Thyroid gland (tissue), 4 donors: Measurements from ENCODE around the gene ITGAV. TPM values are rescaled to one million over a fixed set of nuclear protein-coding genes. Genes with fewer than 3 reads are reported as not detected.

ENCODE experiments used
- DNase-seq, 2 donors: peaks; one replicate each; pipeline ENCODE4 v3.0.0-alpha.2; 2019
- H3K27ac ChIP-seq, 3 donors: fragments of 200-600 bp; sonication (generic); 1 replicate in 2 of 3; 2 replicates in 1 of 3; pipeline ENCODE4 v1.5.1; 2016 to 2019; ENCODE audit warnings: mild to moderate bottlenecking in 1 of 3, moderate library complexity in 1 of 3
- H3K27me3 ChIP-seq: fragments of 200-600 bp; sonication (generic); one replicate; pipeline ENCODE4 v1.5.1; 2019
- H3K36me3 ChIP-seq, 2 donors: fragments of 200-600 bp; sonication (generic); one replicate each; pipeline ENCODE4 v1.5.1; 2016 to 2019
- H3K4me1 ChIP-seq, 2 donors: fragments of 200-600 bp; sonication (generic); one replicate each; pipeline ENCODE4 v1.5.1; 2017 to 2019
- H3K4me3 ChIP-seq, 3 donors: fragments of 200-600 bp; sonication (generic); replicated peaks in 1 of 3; 1 replicate in 2 of 3; 2 replicates in 1 of 3; pipeline ENCODE4 v1.5.1; 2016; ENCODE audit warnings: mild to moderate bottlenecking in 1 of 3
- H3K9me3 ChIP-seq: fragments of 200-600 bp; sonication (generic); one replicate; pipeline ENCODE4 v1.5.1; 2017
- CTCF ChIP-seq, 6 experiments: fragments of 200-600 bp in 3 of 6; fragments of 450-650 bp in 3 of 6; sonication (generic) in 3 of 6; IDR thresholded peaks; one replicate each; pipeline ENCODE4 v1.5.1; 2016 to 2019; ENCODE audit warnings: antibody characterized with exemption in 6 of 6, mild to moderate bottlenecking in 2 of 6, inconsistent platforms in 1 of 6, moderate library complexity in 1 of 6
- POLR2A ChIP-seq, 2 donors: fragments of 450-650 bp; IDR thresholded peaks; one replicate each; pipeline ENCODE4 v1.6.1; 2017; ENCODE audit warnings: antibody characterized with exemption in 2 of 2, mild to moderate bottlenecking in 2 of 2, moderate library complexity in 1 of 2
- WGBS, 2 donors: methylation state at CpG; one replicate each; pipeline ENCODE4 v1.1.5; 2017; 5-methylcytosine and 5-hydroxymethylcytosine counted together
- intact Hi-C: fragments of 100-400 bp; cut with DNase I; formaldehyde crosslinking; loops from one replicate; pipeline ENCODE4 v1.15.1; 2023
- total RNA-seq, 4 donors: library from RNA; depleted of rRNA; stranded (reverse); fragments of >200 nt; gene quantifications; one replicate each; pipeline ENCODE4 v1.2.3, GENCODE V29; 2016

The ITGAV gene
- total RNA-seq, 4 donors from 2014 or later, result 136 to 186 (median 143) TPM

- no peaks in the 10 kb centered on the region for H3K36me3 ChIP-seq
- H3K27ac ChIP-seq, result no peak overlapping the region
- no peak overlapping the region for H3K4me3 ChIP-seq
- no peak for DNase-seq
- TF ChIP-seq POLR2A (IDR thresholded peaks at IDR 0.05), result no peak
- TF ChIP-seq CTCF (IDR thresholded peaks at IDR 0.05), result no peak
- H3K9me3 ChIP-seq, result no peaks in the 10 kb centered on the region
- intact Hi-C loops, result no loop called here
- no peaks in the 10 kb centered on the region for H3K27me3 ChIP-seq
- peaks cover 14 to 24% of the 10 kb centered on the region in 2 donors for H3K4me1 ChIP-seq
- 91 to 95% methylated on average over 2 of the region's 2 CpGs for WGBS, 2 donors
Observed at GRCh38 chr2:186614373-186614772, 24.5 kb downstream of the ITGAV start.

- Histone ChIP-seq H3K36me3 (no peaks in the 10 kb centered on the region), H3K9me3 (no peaks in the 10 kb centered on the region), H3K27me3 (no peaks in the 10 kb centered on the region), H3K4me3 (no peak overlapping the region), H3K4me1 (peaks cover 14 to 19% of the 10 kb centered on the region in 2 donors), H3K27ac (no peak overlapping the region)
- intact Hi-C loops, result no loop called here
- TF ChIP-seq CTCF (IDR thresholded peaks at IDR 0.05), result no peak
- TF ChIP-seq POLR2A (IDR thresholded peaks at IDR 0.05), result no peak
- WGBS, 2 donors, result 72 to 77% methylated on average over 4 of the region's 4 CpGs
- no peak for DNase-seq
Observed at GRCh38 chr2:186617148-186617547, 27.3 kb downstream of the ITGAV start.

- Histone ChIP-seq H3K4me1 (peaks cover 13 to 14% of the 10 kb centered on the region in 2 donors), H3K36me3 (no peaks in the 10 kb centered on the region), H3K4me3 (no peak overlapping the region), H3K9me3 (no peaks in the 10 kb centered on the region), H3K27me3 (no peaks in the 10 kb centered on the region), H3K27ac (no peak overlapping the region)
- no peak for TF ChIP-seq POLR2A (IDR thresholded peaks at IDR 0.05)
- 79 to 91% methylated on average over 1 of the region's 1 CpG for WGBS, 2 donors
- DNase-seq, result no peak
- intact Hi-C loops, result no loop called here
Observed at GRCh38 chr2:186617771-186618170, 27.9 kb downstream of the ITGAV start.

GRCh38 chr2:186618696-186619095 is 28.8 kb downstream of the ITGAV start:
- Histone ChIP-seq H3K4me3 (no peak overlapping the region), H3K9me3 (no peaks in the 10 kb centered on the region), H3K27ac (no peak overlapping the region), H3K4me1 (peaks cover 13 to 14% of the 10 kb centered on the region in 2 donors), H3K36me3 (peaks cover 0 to 3% of the 10 kb centered on the region in 2 donors), H3K27me3 (no peaks in the 10 kb centered on the region)
- intact Hi-C loops, result no loop called here
- TF ChIP-seq POLR2A (IDR thresholded peaks at IDR 0.05), result no peak
- TF ChIP-seq CTCF (IDR thresholded peaks at IDR 0.05), result no peak
- WGBS, 2 donors, result 98 to 100% methylated on average over 1 of the region's 1 CpG
- DNase-seq, result no peak

GRCh38 chr2:186623084-186623483 is 33.2 kb downstream of the ITGAV start:
- TF ChIP-seq CTCF (IDR thresholded peaks at IDR 0.05), result no peak
- TF ChIP-seq POLR2A (IDR thresholded peaks at IDR 0.05), result no peak
- H3K4me1 ChIP-seq, result peaks cover 0 to under 1% of the 10 kb centered on the region in 2 donors

GRCh38 chr2:186624276-186624675 is 34.4 kb downstream of the ITGAV start:
- TF ChIP-seq CTCF (IDR thresholded peaks at IDR 0.05), result no peak
- no peak for TF ChIP-seq POLR2A (IDR thresholded peaks at IDR 0.05)
- DNase-seq, result no peak
- Histone ChIP-seq H3K27ac (no peak overlapping the region), H3K9me3 (no peaks in the 10 kb centered on the region), H3K4me3 (no peak overlapping the region), H3K4me1 (no peaks in the 10 kb centered on the region), H3K27me3 (no peaks in the 10 kb centered on the region), H3K36me3 (peaks cover 4 to 5% of the 10 kb centered on the region in 2 donors)
- WGBS, 2 donors, result 94 to 95% methylated on average over 3 of the region's 3 CpGs
- intact Hi-C loops, result no loop called here

More at GRCh38 chr2:186623084-186623483, 33.2 kb downstream of the ITGAV start:
- WGBS, 2 donors, result 88 to 90% methylated on average over 2 of the region's 2 CpGs
- intact Hi-C loops, result no loop called here
- Histone ChIP-seq H3K9me3 (no peaks in the 10 kb centered on the region), H3K27me3 (no peaks in the 10 kb centered on the region), H3K27ac (no peak overlapping the region), H3K36me3 (peaks cover 4 to 5% of the 10 kb centered on the region in 2 donors), H3K4me3 (no peak overlapping the region)
- no peak for DNase-seq
